IPS-15b (cell line): ENCODE results near the gene TCF15.

Experiments used
- H3K27me3 ChIP-seq: one replicate; pipeline ENCODE4 v1.6.1; 2013; ENCODE audit warnings: low read length; ENCODE audit not compliant: control insufficient read depth, insufficient read depth
- H3K36me3 ChIP-seq: one replicate; pipeline ENCODE4 v1.6.1; 2013; ENCODE audit warnings: low read length; ENCODE audit not compliant: control insufficient read depth, insufficient read depth
- H3K4me1 ChIP-seq: one replicate; pipeline ENCODE4 v1.6.1; 2013; ENCODE audit warnings: mild to moderate bottlenecking, low read length; ENCODE audit not compliant: control insufficient read depth, insufficient read depth
- H3K4me3 ChIP-seq: one replicate; pipeline ENCODE4 v1.5.1; 2013; ENCODE audit warnings: low read depth, low read length
- H3K9ac ChIP-seq: one replicate; pipeline ENCODE4 v1.6.1; 2013; ENCODE audit warnings: low read depth, mild to moderate bottlenecking, low read length
- H3K9me3 ChIP-seq: one replicate; pipeline ENCODE4 v1.6.1; 2013; ENCODE audit warnings: mild to moderate bottlenecking, low read length; ENCODE audit not compliant: control insufficient read depth, insufficient read depth

Gene TCF15

DNA sequence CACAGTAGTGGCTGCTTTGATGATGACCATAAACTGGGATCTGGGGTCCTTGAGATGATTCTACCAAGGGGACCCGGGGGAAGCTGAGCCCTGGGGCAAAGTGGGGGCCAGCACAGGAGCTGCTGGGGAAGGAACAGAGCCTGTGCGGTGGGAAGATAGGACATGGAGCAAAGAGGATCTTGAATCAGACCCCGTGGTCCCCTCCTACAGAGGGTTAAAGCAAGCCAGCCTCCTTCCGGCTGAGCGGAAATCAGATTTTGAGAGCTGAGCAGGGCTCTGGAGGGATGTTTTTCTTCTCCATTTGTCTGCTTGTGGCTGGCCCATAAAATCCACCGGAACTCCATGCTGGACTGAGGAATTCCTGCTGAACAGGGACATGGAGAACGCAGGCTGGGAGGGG lies 10.1 kb upstream of the TCF15 start:
- Histone ChIP-seq H3K27me3 (peaks cover 3% of the 10 kb centered on the region), H3K36me3 (no peaks in the 10 kb centered on the region), H3K9me3 (no peaks in the 10 kb centered on the region), H3K4me1 (peaks cover 7% of the 10 kb centered on the region), H3K9ac (no peak overlapping the region), H3K4me3 (no peak overlapping the region)

DNA sequence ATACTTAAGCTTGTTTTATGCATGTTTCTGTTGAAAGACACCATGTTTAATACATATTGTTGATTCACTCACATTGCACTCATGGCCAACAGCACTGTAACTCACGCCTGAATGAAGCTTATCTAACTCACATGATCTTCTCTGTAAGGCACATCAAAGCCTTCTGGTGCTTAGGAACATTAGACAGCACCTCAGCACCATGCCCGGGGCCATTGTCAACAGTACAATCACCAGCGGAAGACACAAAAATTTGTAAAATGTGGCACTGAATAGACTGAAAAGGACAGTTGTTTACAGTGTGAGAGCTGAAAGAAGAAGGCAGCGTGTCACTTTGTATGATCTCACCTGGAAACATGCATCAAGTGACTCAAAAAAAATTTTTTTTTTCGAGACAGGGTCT lies 8.9 kb upstream of the TCF15 start:
- peaks cover 3% of the 10 kb centered on the region for H3K27me3 ChIP-seq
- no peak overlapping the region for H3K4me3 ChIP-seq
- no peaks in the 10 kb centered on the region for H3K36me3 ChIP-seq
- no peaks in the 10 kb centered on the region for H3K9me3 ChIP-seq
- peaks cover 7% of the 10 kb centered on the region for H3K4me1 ChIP-seq
- no peak overlapping the region for H3K9ac ChIP-seq

DNA sequence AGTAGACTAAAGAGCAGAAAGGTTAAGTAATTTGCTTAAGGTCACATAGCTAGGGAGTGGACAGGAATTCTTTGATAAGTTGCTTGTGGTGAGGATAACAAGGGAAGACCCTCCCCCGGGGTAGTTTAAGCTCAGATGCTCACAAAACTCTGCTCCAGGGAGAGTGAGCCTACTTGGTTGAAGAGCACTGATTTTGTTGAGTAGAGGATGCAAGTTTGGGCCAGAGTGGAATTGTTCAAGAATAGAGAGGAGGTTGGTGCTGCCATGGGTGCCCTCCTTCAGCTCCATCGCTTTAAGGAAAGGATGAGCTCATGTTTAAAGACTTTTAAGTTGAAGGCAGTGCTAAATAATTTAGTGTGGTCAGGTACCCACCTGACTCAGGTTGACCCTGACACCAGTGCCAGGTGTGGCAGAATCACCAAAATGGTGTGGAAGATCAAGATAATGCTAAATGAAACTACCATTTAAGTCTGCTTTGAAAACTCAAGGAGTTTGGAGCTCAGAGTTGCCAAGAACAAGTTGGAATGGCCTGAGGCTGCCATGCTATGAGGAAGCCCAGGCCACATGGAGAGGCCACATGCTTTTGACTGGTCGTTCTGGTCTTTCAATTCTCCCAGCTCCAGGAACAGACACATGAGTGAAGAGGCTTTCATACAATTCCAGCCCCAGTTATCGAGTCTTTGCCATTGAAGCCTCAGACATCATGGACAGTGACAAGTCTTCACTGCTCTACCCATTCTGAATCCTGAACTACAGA lies 8.0 kb upstream of the TCF15 start:
- Histone ChIP-seq H3K36me3 (no peaks in the 10 kb centered on the region), H3K9me3 (no peaks in the 10 kb centered on the region), H3K9ac (no peak overlapping the region), H3K4me3 (no peak overlapping the region), H3K27me3 (peaks cover 3% of the 10 kb centered on the region), H3K4me1 (peaks cover 7% of the 10 kb centered on the region)

DNA sequence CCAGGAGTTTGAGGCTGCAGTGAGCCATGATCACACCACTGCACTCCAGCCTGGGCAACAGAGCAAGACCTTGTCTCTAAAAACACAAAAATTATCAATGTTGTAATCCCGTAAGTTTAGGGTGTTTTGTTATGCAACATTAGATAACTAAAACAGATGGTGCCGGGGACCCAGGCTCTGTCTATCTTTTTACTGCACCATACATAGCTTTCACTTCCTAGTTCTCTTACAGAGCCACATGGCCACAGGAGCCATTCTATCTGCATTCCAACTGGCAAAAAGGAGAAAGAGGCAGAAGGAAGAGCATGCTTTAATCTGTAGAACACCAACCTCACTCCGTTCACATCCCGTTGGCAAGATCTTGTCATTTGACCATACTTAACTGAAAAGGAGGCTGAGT lies 5.4 kb upstream of the TCF15 start:
- Histone ChIP-seq H3K4me3 (no peak overlapping the region), H3K27me3 (peaks cover 13% of the 10 kb centered on the region), H3K9me3 (no peaks in the 10 kb centered on the region), H3K4me1 (peaks cover 4% of the 10 kb centered on the region), H3K36me3 (no peaks in the 10 kb centered on the region), H3K9ac (no peak overlapping the region)

DNA sequence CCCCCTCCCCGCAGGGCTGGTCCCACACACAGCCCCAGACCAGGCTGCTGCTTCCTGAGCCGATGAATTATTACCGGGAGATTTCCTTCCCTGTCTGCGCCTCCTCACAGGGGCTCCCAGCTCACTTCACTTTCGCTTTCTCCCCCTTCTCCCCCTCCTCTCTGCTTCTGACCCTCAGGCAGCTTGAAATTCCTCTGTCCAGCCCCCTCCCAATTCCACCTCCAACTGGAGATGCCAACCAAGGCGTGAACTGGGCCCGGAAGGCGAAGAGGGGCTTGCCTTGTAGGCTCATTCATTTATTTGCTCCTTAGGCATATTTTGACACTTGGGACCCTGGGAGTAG lies 1.7 kb upstream of the TCF15 start:
- H3K27me3 ChIP-seq, result peaks cover 29% of the 10 kb centered on the region
- H3K36me3 ChIP-seq, result peaks cover 3% of the 10 kb centered on the region
- H3K9me3 ChIP-seq, result no peaks in the 10 kb centered on the region
- peaks cover 7% of the 10 kb centered on the region for H3K4me1 ChIP-seq
- no peak overlapping the region for H3K9ac ChIP-seq
- H3K4me3 ChIP-seq, result no peak overlapping the region

DNA sequence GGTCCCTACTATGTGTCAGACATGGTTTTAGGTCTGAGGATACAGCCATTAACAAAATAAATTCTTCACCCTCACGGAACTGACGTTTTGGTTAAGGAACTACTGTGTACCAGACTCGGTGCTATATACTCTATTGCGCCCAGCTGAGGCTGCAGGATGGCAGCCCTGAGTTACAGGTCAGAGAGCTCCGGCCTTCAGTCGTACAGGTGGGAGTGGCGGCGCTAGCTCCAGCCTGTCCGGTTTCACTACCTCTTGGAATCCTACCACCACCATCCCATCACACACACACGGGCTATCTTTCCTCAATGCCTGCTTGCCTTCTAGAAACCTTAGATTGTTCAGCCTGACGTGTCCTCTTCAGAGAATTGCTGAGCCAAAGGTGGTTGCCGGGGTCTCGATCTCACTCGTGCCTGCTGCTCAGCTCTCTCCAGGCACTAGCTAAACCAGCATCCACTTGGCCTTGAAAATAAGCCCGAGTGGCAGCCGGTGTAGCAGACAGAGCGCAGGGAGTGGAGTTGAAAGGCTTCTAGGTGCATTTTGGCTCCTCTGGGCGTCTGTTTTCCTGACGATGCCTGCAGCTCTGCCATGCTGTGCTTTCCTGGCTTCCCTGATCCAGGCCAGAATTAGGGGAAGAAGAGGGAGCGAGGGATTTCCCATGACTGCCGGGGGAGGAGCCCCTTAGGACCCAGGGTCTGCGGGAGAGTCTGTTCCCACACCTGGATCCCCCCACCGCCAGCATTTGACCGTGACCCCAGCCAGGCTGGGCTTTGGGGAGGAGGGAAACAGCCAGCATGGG lies 1.1 kb upstream of the TCF15 start:
- Histone ChIP-seq H3K4me3 (no peak overlapping the region), H3K9ac (no peak overlapping the region), H3K27me3 (peaks cover 29% of the 10 kb centered on the region), H3K9me3 (no peaks in the 10 kb centered on the region), H3K4me1 (peaks cover 7% of the 10 kb centered on the region), H3K36me3 (peaks cover 3% of the 10 kb centered on the region)

DNA sequence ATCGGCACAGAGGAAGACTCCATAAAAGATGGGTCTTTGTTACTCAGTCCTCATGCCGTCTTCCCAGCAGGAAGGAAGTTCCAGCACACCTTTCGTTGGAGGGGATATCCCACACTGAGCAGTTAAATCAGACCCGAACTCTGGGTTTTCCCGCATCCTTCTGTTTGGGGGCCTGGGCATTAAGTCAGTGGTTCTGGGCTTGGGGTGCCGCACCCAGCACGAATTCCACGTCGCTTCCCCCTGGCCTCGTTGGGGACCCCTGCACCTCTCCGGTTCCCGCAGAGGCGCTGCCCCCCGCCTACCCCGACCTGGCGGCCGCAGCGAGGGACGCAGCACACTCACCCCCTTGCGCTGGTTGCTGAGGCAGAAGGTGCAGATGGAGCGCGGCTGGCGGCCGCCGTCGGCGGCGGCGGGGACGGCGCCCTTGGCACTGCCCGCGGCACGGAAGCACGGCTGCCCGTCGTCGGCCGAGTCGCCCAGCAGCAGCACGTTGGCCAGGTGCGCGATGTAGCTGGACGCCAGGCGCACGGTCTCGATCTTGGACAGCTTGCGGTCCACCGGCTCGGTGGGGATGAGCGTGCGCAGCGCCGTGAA lies 641 bp downstream of the TCF15 start:
- H3K9ac ChIP-seq, result no peak overlapping the region
- H3K4me3 ChIP-seq, result peak overlapping the region; percentile 65
- peaks cover 29% of the 10 kb centered on the region for H3K27me3 ChIP-seq

DNA sequence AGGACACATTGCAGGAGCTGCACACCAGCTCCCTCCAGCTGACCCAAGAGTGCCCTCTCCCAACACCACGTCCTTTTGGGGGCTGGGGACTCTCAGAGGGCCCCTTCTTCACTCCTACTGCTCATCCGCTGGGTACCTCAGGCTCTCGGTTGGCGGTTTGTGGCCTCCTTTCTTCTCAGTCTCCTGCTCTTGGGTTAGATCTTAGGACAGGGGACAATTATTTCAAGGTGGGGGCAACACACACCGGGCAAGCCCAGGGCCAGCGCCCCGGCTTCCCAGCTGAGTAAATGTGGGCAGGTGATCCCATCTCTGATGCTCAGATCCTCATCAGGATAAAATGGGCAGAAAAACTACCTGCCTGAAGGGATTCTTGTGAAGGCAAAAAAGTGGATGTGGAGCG lies 1.1 kb downstream of the TCF15 start:
- no peaks in the 10 kb centered on the region for H3K9me3 ChIP-seq
- peaks cover 7% of the 10 kb centered on the region for H3K4me1 ChIP-seq
- no peak overlapping the region for H3K9ac ChIP-seq
- H3K4me3 ChIP-seq, result peak overlapping the region; percentile 65
- H3K36me3 ChIP-seq, result peaks cover 6% of the 10 kb centered on the region
- H3K27me3 ChIP-seq, result peaks cover 29% of the 10 kb centered on the region

More for the DNA sequence above, 641 bp downstream of the TCF15 start:
- Histone ChIP-seq H3K4me1 (peaks cover 7% of the 10 kb centered on the region), H3K9me3 (no peaks in the 10 kb centered on the region), H3K36me3 (peaks cover 6% of the 10 kb centered on the region)

DNA sequence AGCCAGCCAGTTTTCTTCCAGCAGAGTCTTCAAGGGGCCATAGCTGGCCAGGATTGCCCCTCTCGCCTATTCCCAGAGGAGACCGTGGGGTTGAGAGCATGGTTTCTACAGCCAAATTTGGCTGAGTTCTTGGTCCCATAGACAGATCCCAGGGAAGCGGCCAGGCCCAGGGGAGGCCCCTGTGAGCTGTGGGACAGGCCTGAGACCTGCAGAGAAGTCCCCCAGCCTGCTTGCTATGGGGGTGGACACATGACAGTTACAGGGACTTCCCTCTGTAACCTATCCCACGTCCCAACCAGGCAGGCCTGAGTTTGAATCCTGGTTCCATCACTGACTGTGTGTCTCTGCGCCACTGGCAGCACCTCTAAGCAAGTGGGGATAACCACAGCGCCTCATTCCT lies 2.6 kb downstream of the TCF15 start:
- Histone ChIP-seq H3K9ac (no peak overlapping the region), H3K4me1 (peaks cover 7% of the 10 kb centered on the region), H3K9me3 (no peaks in the 10 kb centered on the region), H3K36me3 (peaks cover 6% of the 10 kb centered on the region), H3K27me3 (peaks cover 29% of the 10 kb centered on the region), H3K4me3 (no peak overlapping the region)

DNA sequence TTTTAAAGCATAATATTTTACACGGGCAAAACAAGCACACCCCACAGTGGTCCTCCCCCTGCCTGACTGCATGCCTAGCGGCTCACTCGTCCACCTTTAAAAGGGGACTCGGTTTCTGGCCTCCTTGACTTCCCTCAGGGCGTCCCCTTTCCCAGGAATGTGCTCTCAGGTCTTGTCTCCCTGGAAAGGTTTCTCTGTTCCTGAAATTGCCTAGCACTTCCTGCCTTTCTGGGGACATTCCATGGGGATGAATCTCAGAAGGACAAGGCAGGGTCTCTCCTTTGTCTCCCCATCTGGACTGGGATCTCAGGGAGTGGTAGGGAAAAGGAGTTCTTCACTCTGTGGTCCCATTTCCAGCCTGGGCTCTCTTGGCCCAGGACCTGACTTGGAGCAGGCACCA lies 4.9 kb downstream of the TCF15 start:
- Histone ChIP-seq H3K27me3 (peaks cover 15% of the 10 kb centered on the region), H3K9ac (no peak overlapping the region), H3K4me3 (no peak overlapping the region), H3K36me3 (peaks cover 6% of the 10 kb centered on the region), H3K4me1 (peaks cover 3% of the 10 kb centered on the region), H3K9me3 (no peaks in the 10 kb centered on the region)

DNA sequence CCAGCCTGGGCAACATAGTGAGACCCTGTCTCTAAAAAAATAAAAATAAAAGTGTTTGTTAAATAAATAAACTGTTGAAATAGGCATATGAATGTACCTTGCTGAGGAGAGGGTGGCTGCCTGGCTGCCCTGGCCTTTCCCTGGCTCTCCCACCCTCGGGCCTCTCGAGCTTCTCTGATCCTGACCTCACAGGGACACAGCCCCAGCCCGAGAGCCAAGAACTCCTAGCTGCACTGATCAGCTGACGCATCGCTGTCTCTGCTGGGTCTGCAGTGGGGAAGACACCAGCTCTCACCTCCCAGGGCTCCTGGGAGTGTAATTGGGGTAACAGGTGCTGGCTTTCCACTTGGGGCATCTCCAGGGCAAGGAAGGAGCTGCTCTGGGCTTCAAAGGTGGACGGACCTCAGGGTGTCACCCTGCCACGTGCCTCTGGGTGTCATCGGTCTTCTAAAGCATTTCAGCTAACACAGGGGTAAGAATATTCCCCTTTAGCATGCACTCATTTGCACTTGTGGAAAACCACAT lies 6.9 kb downstream of the TCF15 start:
- Histone ChIP-seq H3K9me3 (no peaks in the 10 kb centered on the region), H3K9ac (no peak overlapping the region), H3K36me3 (peaks cover 4% of the 10 kb centered on the region), H3K4me1 (no peaks in the 10 kb centered on the region), H3K27me3 (peaks cover under 1% of the 10 kb centered on the region), H3K4me3 (no peak overlapping the region)
